ENCODE data around the gene MTTP.

DNA sequence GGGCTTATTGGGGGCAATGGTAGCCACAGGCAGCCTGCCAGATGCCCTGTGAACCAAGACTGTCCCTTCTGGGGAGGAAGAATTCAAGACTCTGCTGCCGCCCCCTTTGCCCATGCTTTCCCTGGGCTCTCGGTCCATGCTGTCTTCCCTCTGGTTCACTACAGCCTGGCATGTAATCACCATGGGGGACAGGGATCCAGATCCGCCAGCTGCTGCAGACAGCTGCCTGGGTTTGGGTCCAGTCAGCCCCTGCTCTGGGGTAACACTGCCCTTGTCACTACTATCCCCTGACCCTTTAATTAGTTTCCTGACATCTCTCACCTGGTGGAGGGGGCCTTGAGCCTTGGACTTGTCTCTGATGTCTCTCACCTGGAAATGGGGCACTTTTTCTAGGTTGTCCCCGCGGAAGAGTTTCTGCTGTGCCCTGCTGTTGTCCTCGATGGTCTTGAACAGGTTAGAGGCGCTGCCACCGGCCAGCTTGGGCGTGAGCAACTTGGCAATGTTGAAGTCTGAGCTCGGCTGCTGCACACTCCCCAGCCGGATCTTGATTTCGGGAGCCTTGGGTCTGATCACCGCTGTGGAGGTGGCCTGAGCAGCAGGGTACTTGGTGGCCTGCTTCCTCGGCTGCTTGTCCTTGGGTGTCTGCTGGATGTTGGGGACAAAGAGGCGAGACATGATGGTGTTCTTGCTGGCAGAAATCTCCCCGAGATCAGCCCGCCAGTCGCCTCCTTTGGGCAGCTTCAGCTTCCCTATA lies 76.6 kb downstream of the MTTP start:
- TF ChIP-seq, protein P1, sequence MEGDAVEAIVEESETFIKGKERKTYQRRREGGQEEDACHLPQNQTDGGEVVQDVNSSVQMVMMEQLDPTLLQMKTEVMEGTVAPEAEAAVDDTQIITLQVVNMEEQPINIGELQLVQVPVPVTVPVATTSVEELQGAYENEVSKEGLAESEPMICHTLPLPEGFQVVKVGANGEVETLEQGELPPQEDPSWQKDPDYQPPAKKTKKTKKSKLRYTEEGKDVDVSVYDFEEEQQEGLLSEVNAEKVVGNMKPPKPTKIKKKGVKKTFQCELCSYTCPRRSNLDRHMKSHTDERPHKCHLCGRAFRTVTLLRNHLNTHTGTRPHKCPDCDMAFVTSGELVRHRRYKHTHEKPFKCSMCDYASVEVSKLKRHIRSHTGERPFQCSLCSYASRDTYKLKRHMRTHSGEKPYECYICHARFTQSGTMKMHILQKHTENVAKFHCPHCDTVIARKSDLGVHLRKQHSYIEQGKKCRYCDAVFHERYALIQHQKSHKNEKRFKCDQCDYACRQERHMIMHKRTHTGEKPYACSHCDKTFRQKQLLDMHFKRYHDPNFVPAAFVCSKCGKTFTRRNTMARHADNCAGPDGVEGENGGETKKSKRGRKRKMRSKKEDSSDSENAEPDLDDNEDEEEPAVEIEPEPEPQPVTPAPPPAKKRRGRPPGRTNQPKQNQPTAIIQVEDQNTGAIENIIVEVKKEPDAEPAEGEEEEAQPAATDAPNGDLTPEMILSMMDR (IDR thresholded peaks at IDR 0.05), result no peak
- TF ChIP-seq POLR2A (IDR thresholded peaks at IDR 0.05) (no peak), EP300 (IDR thresholded peaks at IDR 0.05) (no peak)

All from ovary (tissue), 3 donors.